Natural killer cell (primary cell): ENCODE results near the gene PHACTR2. TPM values are rescaled to one million over a fixed set of nuclear protein-coding genes. Genes with fewer than 3 reads are reported as not detected.

Source experiments
- ATAC-seq, 3 donors: fragments of 150-1000 bp in 2 of 3; fragments of 200-7000 bp in 1 of 3; cut with Tn5 transposase; 1 replicate in 1 of 3; 2 replicates in 2 of 3; pipeline ENCODE4 v1.10.0; 2021; ENCODE audit warnings: mild to moderate bottlenecking in 2 of 3, moderate library complexity in 2 of 3
- DNase-seq, 2 donors: peaks; one replicate each; pipeline versions ENCODE4 v3.0.0 to v3.0.0-alpha.2; 2013 to 2021; ENCODE audit warnings: mixed read lengths in 1 of 2
- H3K27ac ChIP-seq: one replicate; pipeline ENCODE4 v1.5.1; 2013; ENCODE audit warnings: mild to moderate bottlenecking, low read length
- H3K27me3 ChIP-seq: one replicate; pipeline ENCODE4 v1.6.1; 2013; ENCODE audit warnings: low read length; ENCODE audit not compliant: control insufficient read depth, insufficient read depth
- H3K36me3 ChIP-seq: one replicate; pipeline ENCODE4 v1.6.1; 2013; ENCODE audit warnings: low read length; ENCODE audit not compliant: control insufficient read depth, insufficient read depth
- H3K4me1 ChIP-seq: one replicate; pipeline ENCODE4 v1.6.1; 2013; ENCODE audit warnings: low read length; ENCODE audit not compliant: control insufficient read depth, insufficient read depth
- H3K4me3 ChIP-seq: one replicate; pipeline ENCODE4 v1.5.1; 2013; ENCODE audit warnings: low read length
- H3K9me3 ChIP-seq: one replicate; pipeline ENCODE4 v1.6.1; 2013; ENCODE audit warnings: low read length; ENCODE audit not compliant: control insufficient read depth, insufficient read depth
- H3K27ac Mint-ChIP-seq, 2 donors: one replicate each; pipeline ENCODE4 v1.8.0; 2022; ENCODE audit warnings: mild to moderate bottlenecking in 2 of 2, mixed read lengths in 2 of 2, moderate library complexity in 1 of 2
- H3K27me3 Mint-ChIP-seq, 2 donors: one replicate each; pipeline ENCODE4 v1.8.0; 2022; ENCODE audit warnings: low read depth in 2 of 2, mixed read lengths in 2 of 2
- H3K36me3 Mint-ChIP-seq: one replicate; pipeline ENCODE4 v1.8.0; 2022; ENCODE audit warnings: mixed read lengths
- H3K4me1 Mint-ChIP-seq, 2 donors: one replicate each; pipeline ENCODE4 v1.8.0; 2022; ENCODE audit warnings: mixed read lengths in 2 of 2
- H3K4me3 Mint-ChIP-seq: one replicate; pipeline ENCODE4 v1.8.0; 2022; ENCODE audit warnings: mild to moderate bottlenecking, moderate library complexity, mixed read lengths
- H3K9me3 Mint-ChIP-seq, 2 donors: one replicate each; pipeline ENCODE4 v1.8.0; 2022; ENCODE audit warnings: mixed read lengths in 2 of 2
- WGBS: methylation state at CpG from one replicate; pipeline ENCODE4 v1.1.7; 2013; ENCODE audit warnings: missing lambda C conversion rate; ENCODE audit not compliant: insufficient coverage; 5-methylcytosine and 5-hydroxymethylcytosine counted together
- intact Hi-C: fragments of 100-400 bp; cut with micrococcal nuclease; formaldehyde crosslinking; loops from one replicate; pipeline ENCODE4 v1.14.2; 2022
- total RNA-seq, 4 donors: library from RNA; stranded (reverse); fragments of 120-200 nt in 1 of 4; gene quantifications; one replicate each; pipeline versions ENCODE4 v1.2.3 to v1.2.4, GENCODE V29; 2013 to 2022
- TF ChIP-seq, protein P1 (sequence below): fragments of 200-600 bp; IDR thresholded peaks from one replicate; pipeline ENCODE4 v1.8.0; 2022; ENCODE audit warnings: antibody characterized with exemption

Gene PHACTR2
- total RNA-seq, 3 donors from 2014 or later (not counting 1 experiment from before 2014, with no cell fraction given) = 23.8 to 32.7 (median 24.9) TPM

- Mint-ChIP-seq H3K4me3 (no peak overlapping the region), H3K9me3 (no peaks in the 10 kb centered on the region), H3K36me3 (no peaks in the 10 kb centered on the region), H3K27me3 (no peaks in the 10 kb centered on the region), H3K27ac (no peak overlapping the region), H3K4me1 (peaks cover 0 to 5% of the 10 kb centered on the region in 2 donors)
- H3K9me3 ChIP-seq = no peaks in the 10 kb centered on the region
- no peaks in the 10 kb centered on the region for H3K4me1 ChIP-seq
- ATAC-seq (no peak), DNase-seq (no peak)
- intact Hi-C loops = no loop called here
- TF ChIP-seq, protein P1, sequence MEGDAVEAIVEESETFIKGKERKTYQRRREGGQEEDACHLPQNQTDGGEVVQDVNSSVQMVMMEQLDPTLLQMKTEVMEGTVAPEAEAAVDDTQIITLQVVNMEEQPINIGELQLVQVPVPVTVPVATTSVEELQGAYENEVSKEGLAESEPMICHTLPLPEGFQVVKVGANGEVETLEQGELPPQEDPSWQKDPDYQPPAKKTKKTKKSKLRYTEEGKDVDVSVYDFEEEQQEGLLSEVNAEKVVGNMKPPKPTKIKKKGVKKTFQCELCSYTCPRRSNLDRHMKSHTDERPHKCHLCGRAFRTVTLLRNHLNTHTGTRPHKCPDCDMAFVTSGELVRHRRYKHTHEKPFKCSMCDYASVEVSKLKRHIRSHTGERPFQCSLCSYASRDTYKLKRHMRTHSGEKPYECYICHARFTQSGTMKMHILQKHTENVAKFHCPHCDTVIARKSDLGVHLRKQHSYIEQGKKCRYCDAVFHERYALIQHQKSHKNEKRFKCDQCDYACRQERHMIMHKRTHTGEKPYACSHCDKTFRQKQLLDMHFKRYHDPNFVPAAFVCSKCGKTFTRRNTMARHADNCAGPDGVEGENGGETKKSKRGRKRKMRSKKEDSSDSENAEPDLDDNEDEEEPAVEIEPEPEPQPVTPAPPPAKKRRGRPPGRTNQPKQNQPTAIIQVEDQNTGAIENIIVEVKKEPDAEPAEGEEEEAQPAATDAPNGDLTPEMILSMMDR = no peak
- H3K4me3 ChIP-seq = no peak overlapping the region
- 96% methylated on average over 8 of the region's 8 CpGs for WGBS
- no peaks in the 10 kb centered on the region for H3K36me3 ChIP-seq
- no peaks in the 10 kb centered on the region for H3K27me3 ChIP-seq
- H3K27ac ChIP-seq = no peak overlapping the region
Measured at GRCh38 chr6:143744551-143745165, 66.9 kb downstream of the PHACTR2 start.

GRCh38 chr6:143745166-143746133 lies 67.7 kb downstream of the PHACTR2 start:
- TF ChIP-seq, protein P1 = no peak
- no peaks in the 10 kb centered on the region for H3K27me3 Mint-ChIP-seq
- ATAC-seq = no peak
- H3K4me1 ChIP-seq = no peaks in the 10 kb centered on the region
- H3K9me3 ChIP-seq = no peaks in the 10 kb centered on the region
- no peak overlapping the region for H3K27ac ChIP-seq
- H3K9me3 Mint-ChIP-seq = no peaks in the 10 kb centered on the region
- H3K4me1 Mint-ChIP-seq = peaks cover 0 to 5% of the 10 kb centered on the region in 2 donors
- WGBS = 95% methylated on average over 22 of the region's 22 CpGs
- H3K36me3 Mint-ChIP-seq = no peaks in the 10 kb centered on the region
- no peak overlapping the region for H3K27ac Mint-ChIP-seq
- peak in 1 of 2 donors; percentile 7 for DNase-seq
- H3K4me3 Mint-ChIP-seq = no peak overlapping the region
- intact Hi-C loops = no loop called here
- no peaks in the 10 kb centered on the region for H3K27me3 ChIP-seq
- H3K4me3 ChIP-seq = no peak overlapping the region
- no peaks in the 10 kb centered on the region for H3K36me3 ChIP-seq

GRCh38 chr6:143746202-143747119 lies 68.7 kb downstream of the PHACTR2 start:
- peaks cover 0 to 5% of the 10 kb centered on the region in 2 donors for H3K4me1 Mint-ChIP-seq
- no peaks in the 10 kb centered on the region for H3K36me3 Mint-ChIP-seq
- no peak for DNase-seq
- Histone ChIP-seq H3K27ac (no peak overlapping the region), H3K4me3 (no peak overlapping the region), H3K27me3 (no peaks in the 10 kb centered on the region), H3K9me3 (no peaks in the 10 kb centered on the region), H3K36me3 (no peaks in the 10 kb centered on the region), H3K4me1 (no peaks in the 10 kb centered on the region)
- no peaks in the 10 kb centered on the region for H3K9me3 Mint-ChIP-seq
- no peak overlapping the region for H3K4me3 Mint-ChIP-seq
- no peak overlapping the region for H3K27ac Mint-ChIP-seq
- ATAC-seq = no peak
- no peaks in the 10 kb centered on the region for H3K27me3 Mint-ChIP-seq
- 91% methylated on average over 10 of the region's 12 CpGs for WGBS
- intact Hi-C loops = no loop called here
- TF ChIP-seq, protein P1 = no peak
